OCI-LY3 (cell line): ENCODE measurements around the gene SHISA8.

Experiments
- H2AFZ ChIP-seq: fragments of 200-600, 300-600 bp; shearing (Covaris generic); 2 replicates; pipeline ENCODE4 v1.6.0; 2014; ENCODE audit warnings: antibody characterized with exemption, low read depth, low read length
- H3K27ac ChIP-seq: fragments of 200-600, 300-600 bp; sonication (generic); 2 replicates; pipeline ENCODE4 v1.5.1; 2014; ENCODE audit warnings: mild to moderate bottlenecking, low read length, moderate library complexity, mixed read lengths
- H3K27me3 ChIP-seq: fragments of 200-600, 300-600 bp; sonication (generic); 2 replicates; pipeline ENCODE4 v1.6.1; 2014; ENCODE audit warnings: low read depth, low read length, mixed read lengths
- H3K36me3 ChIP-seq: fragments of 200-600, 300-600 bp; sonication (generic); replicated peaks from 2 replicates; pipeline ENCODE3; 2014; ENCODE audit warnings: low read depth, low read length, mixed read lengths
- H3K4me1 ChIP-seq: fragments of 300-600, 200-600 bp; sonication (generic); 2 replicates; pipeline ENCODE4 v1.6.1; 2014; ENCODE audit warnings: low read length, mixed read lengths
- H3K4me2 ChIP-seq: fragments of 200-600, 300-600 bp; sonication (generic); 2 replicates; pipeline ENCODE4 v1.6.1; 2014; ENCODE audit warnings: low read length, mixed read lengths
- H3K4me3 ChIP-seq: fragments of 300-600, 200-600 bp; sonication (generic); 2 replicates; pipeline ENCODE4 v1.5.1; 2014; ENCODE audit warnings: antibody characterized with exemption, mild to moderate bottlenecking, low read length, moderate library complexity
- H3K79me2 ChIP-seq: fragments of 300-600, 200-600 bp; shearing (Covaris generic); 2 replicates; pipeline ENCODE4 v1.6.1; 2014; ENCODE audit warnings: mild to moderate bottlenecking, low read length, mixed read lengths
- H3K9ac ChIP-seq: fragments of 300-600, 200-600 bp; shearing (Covaris generic); 2 replicates; pipeline ENCODE4 v1.6.0; 2014; ENCODE audit warnings: mild to moderate bottlenecking, low read length, moderate library complexity
- H3K9me3 ChIP-seq: fragments of 200-600, 300-600 bp; shearing (Covaris generic); 2 replicates; pipeline ENCODE4 v1.6.1; 2014; ENCODE audit warnings: low read length, mixed read lengths; ENCODE audit not compliant: insufficient read depth
- H4K20me1 ChIP-seq: fragments of 200-600, 300-600 bp; sonication (generic); 2 replicates; pipeline ENCODE4 v1.6.1; 2016; ENCODE audit warnings: low read length, mixed read lengths; ENCODE audit not compliant: insufficient read depth
- EZH2phosphoT487 ChIP-seq: fragments of 200-600 bp; shearing (Covaris generic); IDR thresholded peaks from 2 replicates; pipeline ENCODE4 v1.6.1; 2018; ENCODE audit warnings: antibody characterized with exemption, mixed run types, low read depth
- TF ChIP-seq, protein P1 (sequence below): fragments of 200-600, 300-600 bp; sonication (generic); IDR thresholded peaks from 2 replicates; pipeline ENCODE4 v1.5.1; 2014; ENCODE audit warnings: antibody characterized with exemption, low read length, low read depth

SHISA8 gene

DNA sequence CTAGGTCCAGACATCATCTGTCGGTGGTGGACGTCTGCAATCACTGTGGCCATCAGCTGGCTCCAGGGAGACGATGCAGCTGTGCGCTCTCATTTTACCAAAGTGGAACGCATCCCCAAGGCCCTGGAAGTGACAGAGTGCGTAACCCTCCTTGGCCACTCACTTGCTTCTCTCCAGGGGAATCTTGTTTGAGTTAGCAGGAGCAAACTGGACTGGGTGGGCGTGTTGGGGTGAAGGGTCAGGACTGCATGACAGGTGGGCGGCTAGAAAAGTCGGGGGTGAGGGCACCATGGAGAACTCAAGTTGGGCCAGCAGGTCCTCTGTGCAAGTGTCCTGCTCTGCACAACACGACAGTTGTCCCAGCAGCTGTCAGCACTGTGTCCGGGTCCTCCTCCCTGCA, 16.2 kb downstream of the SHISA8 start:
- Histone ChIP-seq H3K4me3 (no peak overlapping the region), H3K79me2 (no peaks in the 10 kb centered on the region), H3K4me1 (no peaks in the 10 kb centered on the region), H4K20me1 (peaks cover 22% of the 10 kb centered on the region), H3K4me2 (no peak overlapping the region), H2AFZ (no peak overlapping the region), H3K27ac (no peak overlapping the region), H3K27me3 (no peaks in the 10 kb centered on the region), H3K36me3 (peaks cover 85% of the 10 kb centered on the region), H3K9ac (no peak overlapping the region), H3K9me3 (no peaks in the 10 kb centered on the region)
- TF ChIP-seq, protein P1, sequence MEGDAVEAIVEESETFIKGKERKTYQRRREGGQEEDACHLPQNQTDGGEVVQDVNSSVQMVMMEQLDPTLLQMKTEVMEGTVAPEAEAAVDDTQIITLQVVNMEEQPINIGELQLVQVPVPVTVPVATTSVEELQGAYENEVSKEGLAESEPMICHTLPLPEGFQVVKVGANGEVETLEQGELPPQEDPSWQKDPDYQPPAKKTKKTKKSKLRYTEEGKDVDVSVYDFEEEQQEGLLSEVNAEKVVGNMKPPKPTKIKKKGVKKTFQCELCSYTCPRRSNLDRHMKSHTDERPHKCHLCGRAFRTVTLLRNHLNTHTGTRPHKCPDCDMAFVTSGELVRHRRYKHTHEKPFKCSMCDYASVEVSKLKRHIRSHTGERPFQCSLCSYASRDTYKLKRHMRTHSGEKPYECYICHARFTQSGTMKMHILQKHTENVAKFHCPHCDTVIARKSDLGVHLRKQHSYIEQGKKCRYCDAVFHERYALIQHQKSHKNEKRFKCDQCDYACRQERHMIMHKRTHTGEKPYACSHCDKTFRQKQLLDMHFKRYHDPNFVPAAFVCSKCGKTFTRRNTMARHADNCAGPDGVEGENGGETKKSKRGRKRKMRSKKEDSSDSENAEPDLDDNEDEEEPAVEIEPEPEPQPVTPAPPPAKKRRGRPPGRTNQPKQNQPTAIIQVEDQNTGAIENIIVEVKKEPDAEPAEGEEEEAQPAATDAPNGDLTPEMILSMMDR: no peak
- no peak for TF ChIP-seq EZH2phosphoT487

DNA sequence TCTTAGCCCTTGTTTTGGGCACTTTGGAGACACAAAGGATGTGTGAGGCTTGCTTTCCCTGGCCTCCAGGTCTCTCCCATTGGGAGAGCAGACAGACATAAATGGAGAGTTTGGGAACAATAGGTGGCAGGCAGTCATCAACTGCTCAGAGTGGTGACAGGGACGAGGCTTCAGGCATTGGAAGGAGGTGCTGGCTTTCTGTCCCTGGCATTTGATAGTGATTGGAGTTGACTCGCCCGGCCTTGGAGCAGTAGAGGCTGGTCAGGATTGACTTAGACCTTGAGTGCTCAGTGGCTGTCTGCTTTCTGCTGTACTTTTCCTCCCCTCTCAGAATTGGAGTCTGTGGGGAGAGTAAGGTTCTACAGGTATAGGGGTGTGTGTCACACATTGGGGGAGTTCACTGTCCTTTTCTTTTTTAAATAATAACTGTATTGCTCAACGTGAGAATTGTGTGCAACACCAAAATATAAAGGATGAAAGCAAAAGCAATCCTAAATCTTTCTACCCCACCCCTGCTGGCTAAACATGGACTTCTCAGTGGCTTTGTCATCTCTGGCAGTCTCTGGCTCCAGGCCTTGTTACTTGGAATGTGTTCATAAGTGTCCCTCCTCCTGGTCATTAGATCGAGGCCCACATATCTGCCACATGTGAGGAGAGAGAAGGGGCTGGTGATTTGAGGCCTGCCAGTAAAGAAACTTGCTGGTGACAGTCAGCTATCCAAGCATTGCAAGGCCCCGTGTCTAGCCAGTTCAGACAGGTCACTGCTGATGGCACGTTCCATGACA, 21.1 kb downstream of the SHISA8 start:
- no peak overlapping the region for H3K4me2 ChIP-seq
- H3K4me3 ChIP-seq: no peak overlapping the region
- H3K9me3 ChIP-seq: no peaks in the 10 kb centered on the region
- peaks cover 13% of the 10 kb centered on the region; the same call in 1 of the 2 replicates for H3K79me2 ChIP-seq
- no peak overlapping the region for H2AFZ ChIP-seq
- TF ChIP-seq, protein P1: no peak
- no peak for TF ChIP-seq EZH2phosphoT487
- H3K27ac ChIP-seq: no peak overlapping the region
- H4K20me1 ChIP-seq: peaks cover 12% of the 10 kb centered on the region; the same call in 1 of the 2 replicates
- H3K4me1 ChIP-seq: 0 out of 2 replicates have a peak, but pooled peaks cover under 1% of the 10 kb centered on the region
- H3K9ac ChIP-seq: no peak overlapping the region
- H3K27me3 ChIP-seq: no peaks in the 10 kb centered on the region
- peaks cover 81% of the 10 kb centered on the region for H3K36me3 ChIP-seq

DNA sequence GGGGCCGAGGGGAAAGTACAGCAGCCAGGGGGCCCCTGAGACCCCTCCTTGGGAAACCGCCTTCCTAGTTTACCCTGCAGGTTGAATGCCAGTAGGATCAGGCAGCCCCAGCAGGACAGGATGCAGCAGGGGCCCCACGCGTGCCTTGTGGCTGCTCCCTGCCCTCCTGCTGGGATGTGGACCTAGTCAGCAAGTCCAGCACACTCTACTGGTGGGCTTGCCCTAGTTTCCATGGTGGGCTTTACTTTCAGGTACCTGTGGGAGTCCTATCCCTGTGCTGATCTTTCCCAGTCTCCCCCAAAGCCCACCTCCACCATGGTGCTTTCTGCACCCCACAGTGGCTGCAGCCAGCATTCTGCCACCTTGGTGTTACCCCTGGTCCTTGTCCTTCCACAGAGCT, 22.2 kb downstream of the SHISA8 start:
- Histone ChIP-seq H3K4me2 (no peak overlapping the region), H3K9me3 (no peaks in the 10 kb centered on the region), H3K36me3 (peaks cover 83% of the 10 kb centered on the region), H3K27ac (no peak overlapping the region), H3K9ac (no peak overlapping the region), H2AFZ (no peak overlapping the region), H3K4me1 (0 out of 2 replicates have a peak, but pooled peaks cover 5% of the 10 kb centered on the region), H3K27me3 (no peaks in the 10 kb centered on the region), H3K4me3 (no peak overlapping the region), H4K20me1 (peaks cover 21% of the 10 kb centered on the region), H3K79me2 (peaks cover 19% of the 10 kb centered on the region; the same call in 1 of the 2 replicates)
- TF ChIP-seq, protein P1: no peak
- no peak for TF ChIP-seq EZH2phosphoT487

DNA sequence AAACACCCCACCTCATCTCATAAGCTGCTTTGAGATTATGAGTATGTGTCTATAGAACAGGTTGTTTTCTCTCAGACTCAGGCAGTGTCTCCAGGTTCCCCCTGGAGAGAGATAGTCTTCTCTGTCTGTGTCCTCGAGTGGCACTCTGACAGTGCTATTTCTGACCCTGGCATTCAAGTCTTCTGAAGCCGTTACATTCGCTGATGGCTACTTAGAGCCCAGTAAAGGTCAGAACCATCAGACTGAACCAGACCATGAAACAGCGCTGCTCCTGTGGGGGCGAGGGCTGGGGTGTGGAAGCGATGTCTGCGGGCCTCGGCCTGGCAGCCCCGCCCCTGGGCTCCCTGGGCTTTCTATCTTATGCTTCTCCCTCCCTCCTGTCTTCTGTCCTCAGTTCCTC, 23.5 kb downstream of the SHISA8 start:
- TF ChIP-seq, protein P1: no peak
- TF ChIP-seq EZH2phosphoT487: no peak
- no peak overlapping the region for H3K9ac ChIP-seq
- peaks cover 79% of the 10 kb centered on the region for H3K36me3 ChIP-seq

More for the DNA sequence above, 23.5 kb downstream of the SHISA8 start:
- peaks cover 21% of the 10 kb centered on the region for H4K20me1 ChIP-seq
- H3K4me1 ChIP-seq: 0 out of 2 replicates have a peak, but pooled peaks cover 5% of the 10 kb centered on the region
- peaks cover 19% of the 10 kb centered on the region; the same call in 1 of the 2 replicates for H3K79me2 ChIP-seq
- no peaks in the 10 kb centered on the region for H3K27me3 ChIP-seq
- H3K4me2 ChIP-seq: no peak overlapping the region
- H3K27ac ChIP-seq: no peak overlapping the region
- H3K9me3 ChIP-seq: no peaks in the 10 kb centered on the region
- H2AFZ ChIP-seq: no peak overlapping the region
- H3K4me3 ChIP-seq: no peak overlapping the region
